ENCODE data around the gene BMI1.

The BMI1 gene

GRCh38 chr10:22319980-22320558 lies 830 bp upstream of the BMI1 start:
- no peak for DNase-seq

GRCh38 chr10:22321156-22321923 lies 441 bp downstream of the BMI1 start:
- peak; percentile 9 for DNase-seq

- DNase-seq, result no peak
Observed at GRCh38 chr10:22321924-22322640, 1.2 kb downstream of the BMI1 start.

- no peak for DNase-seq
Observed at GRCh38 chr10:22322641-22323160, 1.8 kb downstream of the BMI1 start.

- no peak for DNase-seq
Observed at GRCh38 chr10:22323538-22324305, 2.8 kb downstream of the BMI1 start.

- DNase-seq, result no peak
Observed at GRCh38 chr10:22324413-22324812, 3.5 kb downstream of the BMI1 start.

GRCh38 chr10:22324893-22325271 lies 4.0 kb downstream of the BMI1 start:
- no peak for DNase-seq

GRCh38 chr10:22325272-22326144 lies 4.6 kb downstream of the BMI1 start:
- DNase-seq, result peak; percentile 7

- no peak for DNase-seq
Observed at GRCh38 chr10:22326145-22326702, 5.3 kb downstream of the BMI1 start.

- DNase-seq, result no peak
Observed at GRCh38 chr10:22329150-22329549, 8.3 kb downstream of the BMI1 start.

- DNase-seq, result no peak
Observed at GRCh38 chr10:22332116-22332692, 11.3 kb downstream of the BMI1 start.

- DNase-seq, result no peak
Observed at GRCh38 chr10:22333167-22333974, 12.5 kb downstream of the BMI1 start.

- no peak for DNase-seq
Observed at GRCh38 chr10:22333975-22334282, 13.0 kb downstream of the BMI1 start.

- no peak for DNase-seq
Observed at GRCh38 chr10:22334414-22335172, 13.7 kb downstream of the BMI1 start.

GRCh38 chr10:22335173-22335933 lies 14.5 kb downstream of the BMI1 start:
- DNase-seq, result no peak

- DNase-seq, result no peak
Observed at GRCh38 chr10:22338185-22338900, 17.4 kb downstream of the BMI1 start.

GRCh38 chr10:22338931-22339330 lies 18.0 kb downstream of the BMI1 start:
- DNase-seq, result no peak

GRCh38 chr10:22339761-22340328 lies 18.9 kb downstream of the BMI1 start:
- DNase-seq, result no peak
